Peyer's patch (tissue), 4 donors: ENCODE measurements around the gene AKR1C2.
"Not testable (repeated sequence)": the region's sequence is repeated elsewhere in the genome, so short reads cannot be mapped to it uniquely, and the experiment has no call there.

Experiments used
- POLR2A ChIP-seq, 2 donors: fragments of 450-650 bp; IDR thresholded peaks; one replicate each; pipeline ENCODE4 v1.5.1; 2017; ENCODE audit warnings: antibody characterized with exemption in 2 of 2, mild to moderate bottlenecking in 2 of 2, moderate library complexity in 2 of 2
- TF ChIP-seq, protein P1 (sequence below), 6 experiments: fragments of 450-650 bp in 4 of 6; fragments of 200-600 bp in 2 of 6; sonication (generic) in 1 of 6; IDR thresholded peaks; one replicate each; pipeline ENCODE4 v1.5.1; 2017 to 2019; ENCODE audit warnings: antibody characterized with exemption in 6 of 6, mild to moderate bottlenecking in 3 of 6, moderate library complexity in 1 of 6

DNA sequence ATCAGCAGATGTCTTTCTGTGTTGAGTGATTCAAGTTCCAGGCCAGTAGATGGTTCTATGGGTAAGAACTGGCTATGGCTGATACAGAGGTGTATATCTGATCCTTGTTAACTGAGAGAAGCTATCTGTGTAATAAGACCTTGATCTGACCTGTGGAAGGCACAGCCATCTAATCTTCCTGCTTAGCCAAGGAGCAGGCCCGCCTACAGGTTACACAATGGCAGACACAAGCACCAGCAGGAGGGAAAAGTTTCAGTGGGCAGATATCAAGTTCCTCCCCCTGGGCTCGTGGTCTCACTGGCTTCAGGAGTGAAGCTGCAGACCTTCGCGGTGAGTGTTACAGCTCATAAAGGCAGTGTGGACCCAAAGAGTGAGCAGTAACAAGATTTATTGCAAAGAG lies 27.9 kb upstream of the AKR1C2 start:
- TF ChIP-seq, protein P1, sequence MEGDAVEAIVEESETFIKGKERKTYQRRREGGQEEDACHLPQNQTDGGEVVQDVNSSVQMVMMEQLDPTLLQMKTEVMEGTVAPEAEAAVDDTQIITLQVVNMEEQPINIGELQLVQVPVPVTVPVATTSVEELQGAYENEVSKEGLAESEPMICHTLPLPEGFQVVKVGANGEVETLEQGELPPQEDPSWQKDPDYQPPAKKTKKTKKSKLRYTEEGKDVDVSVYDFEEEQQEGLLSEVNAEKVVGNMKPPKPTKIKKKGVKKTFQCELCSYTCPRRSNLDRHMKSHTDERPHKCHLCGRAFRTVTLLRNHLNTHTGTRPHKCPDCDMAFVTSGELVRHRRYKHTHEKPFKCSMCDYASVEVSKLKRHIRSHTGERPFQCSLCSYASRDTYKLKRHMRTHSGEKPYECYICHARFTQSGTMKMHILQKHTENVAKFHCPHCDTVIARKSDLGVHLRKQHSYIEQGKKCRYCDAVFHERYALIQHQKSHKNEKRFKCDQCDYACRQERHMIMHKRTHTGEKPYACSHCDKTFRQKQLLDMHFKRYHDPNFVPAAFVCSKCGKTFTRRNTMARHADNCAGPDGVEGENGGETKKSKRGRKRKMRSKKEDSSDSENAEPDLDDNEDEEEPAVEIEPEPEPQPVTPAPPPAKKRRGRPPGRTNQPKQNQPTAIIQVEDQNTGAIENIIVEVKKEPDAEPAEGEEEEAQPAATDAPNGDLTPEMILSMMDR (IDR thresholded peaks at IDR 0.05), result not testable (repeated sequence)
- TF ChIP-seq POLR2A (IDR thresholded peaks at IDR 0.05), result not testable (repeated sequence)
